AML-193 (cell line): Measurements from ENCODE around the gene CA10.

Experiments used
- DNase-seq, 2 experiments: peaks; one replicate each; lab custom pipeline; 2025; lab: John Stamatoyannopoulos, UW

Gene CA10

DNA sequence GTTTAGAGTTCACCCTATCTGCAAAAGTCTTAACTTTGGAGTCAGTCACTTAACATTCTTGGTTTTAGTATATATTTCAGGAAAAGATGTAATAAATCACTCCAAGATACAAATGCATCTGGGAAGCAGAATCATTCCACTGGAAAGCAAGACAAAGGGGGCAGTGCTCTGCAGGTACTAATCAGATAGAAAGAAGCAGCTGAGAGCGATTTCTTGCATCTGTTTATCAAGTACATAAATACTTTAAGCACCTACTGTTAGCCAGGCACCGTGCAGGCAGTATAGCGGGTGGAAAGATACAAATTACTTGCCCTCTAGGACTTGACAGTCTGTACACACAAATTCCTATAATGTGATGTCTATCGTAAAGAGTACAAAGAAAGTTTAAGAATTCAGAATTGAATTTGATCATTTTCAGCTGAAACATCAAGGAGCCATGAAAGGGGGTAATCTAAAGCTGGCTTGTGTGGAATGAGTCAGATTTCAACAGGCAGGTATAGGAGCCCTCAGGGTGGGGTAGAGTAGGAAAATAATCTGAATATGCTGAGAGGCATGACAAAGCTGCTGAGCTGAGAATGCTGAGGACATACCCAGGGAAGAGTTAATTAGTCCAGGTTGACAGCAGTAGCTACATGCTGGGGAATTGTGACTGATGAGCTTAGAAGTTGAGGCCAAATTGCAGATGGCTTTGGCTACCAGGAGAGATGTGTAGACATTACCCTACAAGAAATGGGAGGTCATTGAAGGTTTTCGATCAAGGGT, 110.2 kb downstream of the CA10 start:
- no peak for DNase-seq

DNA sequence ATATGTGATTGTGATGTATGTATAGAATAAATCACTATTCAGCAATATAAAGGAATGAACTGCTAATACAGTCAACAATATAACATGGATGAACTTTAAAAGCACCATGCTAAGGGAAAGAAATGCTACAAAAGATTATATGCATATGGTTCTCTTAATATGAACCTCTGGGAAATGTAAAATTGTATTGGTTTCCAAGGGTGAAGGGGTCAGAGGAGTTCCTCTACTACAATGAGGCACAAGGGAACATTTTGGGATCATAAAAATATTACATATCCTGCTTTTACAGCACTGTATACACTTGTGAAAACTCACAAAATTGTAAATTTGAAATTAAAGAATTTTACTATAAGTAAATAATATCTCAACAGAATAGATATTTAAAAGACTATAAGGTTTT, 111.4 kb downstream of the CA10 start:
- DNase-seq = no peak

DNA sequence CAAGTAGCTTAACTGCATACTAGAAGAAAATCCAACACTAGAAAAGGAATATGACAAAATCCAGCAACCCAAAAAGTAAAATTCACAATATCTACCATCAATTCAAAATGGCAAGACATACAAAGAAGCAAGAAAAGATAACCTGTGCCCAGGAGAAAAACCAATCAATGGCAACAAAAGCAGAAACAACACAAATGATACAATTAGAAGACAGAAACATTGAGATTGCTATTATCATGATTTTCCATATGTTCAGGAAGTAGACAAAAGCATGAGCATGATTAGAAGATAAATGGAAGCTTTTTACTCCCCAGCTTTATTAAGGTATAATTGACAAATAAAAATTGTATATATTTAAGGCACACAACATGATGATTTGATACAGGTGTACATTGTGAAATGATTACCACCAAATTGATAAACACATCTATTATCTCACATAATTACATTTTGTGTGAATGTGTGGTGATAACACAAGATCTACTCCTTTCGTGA, 117.3 kb downstream of the CA10 start:
- DNase-seq = no peak

DNA sequence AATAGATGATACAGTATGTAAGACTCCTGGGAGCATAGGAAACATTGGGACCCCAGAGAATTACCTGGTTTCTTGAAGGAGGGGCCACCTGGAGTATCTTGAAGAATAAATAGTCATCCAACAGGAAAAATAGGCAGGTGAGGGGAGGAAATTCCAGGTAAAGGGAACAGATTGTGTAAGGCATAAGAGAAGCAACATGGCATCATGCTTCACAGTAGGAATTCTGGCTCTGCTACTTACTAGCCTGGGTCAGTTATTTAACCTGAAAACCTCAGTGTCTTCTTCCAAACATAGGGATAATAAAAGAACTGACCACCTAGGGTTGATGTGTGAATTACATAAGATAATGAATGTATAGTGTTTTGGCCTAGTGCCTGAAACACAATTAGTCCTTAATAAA, 122.1 kb downstream of the CA10 start:
- no peak for DNase-seq

DNA sequence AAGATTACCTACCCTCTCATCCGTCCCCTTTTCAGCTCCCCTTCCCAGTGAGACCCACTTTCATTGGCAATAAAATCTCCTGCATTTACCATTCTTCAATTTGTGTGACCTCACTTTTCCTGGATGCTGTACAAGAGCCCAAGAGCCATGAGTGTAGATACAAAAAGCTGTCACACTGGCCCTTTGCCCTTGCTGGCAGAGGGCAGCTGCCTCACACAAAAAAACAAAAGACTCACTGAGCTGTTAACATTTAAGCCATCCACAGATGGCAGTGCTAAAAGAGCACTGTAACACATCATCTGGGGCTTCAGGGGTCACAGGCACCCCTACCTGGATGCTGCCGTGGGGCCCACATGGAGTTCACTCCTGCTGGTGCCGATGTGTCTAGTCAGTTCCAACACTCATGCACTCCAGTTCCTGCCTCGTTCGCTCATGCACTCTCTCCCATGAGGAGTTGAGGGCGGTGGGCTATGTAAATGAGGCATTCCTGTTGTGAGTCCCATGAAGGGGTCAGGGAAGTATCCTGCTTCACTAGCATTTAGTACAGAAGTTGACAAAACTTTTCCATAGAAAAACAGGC, 123.1 kb downstream of the CA10 start:
- DNase-seq = no peak

DNA sequence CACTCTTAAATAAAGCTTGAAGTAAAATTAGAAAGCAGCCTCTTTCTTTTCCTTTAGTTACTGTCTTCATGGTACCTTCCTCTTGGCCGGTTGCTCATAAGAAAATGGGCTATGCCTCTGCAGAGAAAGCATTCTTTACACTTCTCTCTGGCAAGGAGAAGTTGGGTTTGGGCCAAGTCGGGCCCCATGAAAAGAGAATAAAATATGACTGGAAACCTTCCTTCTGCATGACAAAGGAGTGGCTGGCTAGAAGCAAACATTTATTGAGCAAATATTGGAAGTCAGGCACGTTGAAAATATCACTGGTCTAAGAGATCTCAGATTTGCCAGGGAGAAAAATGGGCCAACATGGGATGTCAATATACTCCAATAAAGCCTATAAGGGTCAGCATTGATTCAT, 126.1 kb downstream of the CA10 start:
- DNase-seq = no peak

DNA sequence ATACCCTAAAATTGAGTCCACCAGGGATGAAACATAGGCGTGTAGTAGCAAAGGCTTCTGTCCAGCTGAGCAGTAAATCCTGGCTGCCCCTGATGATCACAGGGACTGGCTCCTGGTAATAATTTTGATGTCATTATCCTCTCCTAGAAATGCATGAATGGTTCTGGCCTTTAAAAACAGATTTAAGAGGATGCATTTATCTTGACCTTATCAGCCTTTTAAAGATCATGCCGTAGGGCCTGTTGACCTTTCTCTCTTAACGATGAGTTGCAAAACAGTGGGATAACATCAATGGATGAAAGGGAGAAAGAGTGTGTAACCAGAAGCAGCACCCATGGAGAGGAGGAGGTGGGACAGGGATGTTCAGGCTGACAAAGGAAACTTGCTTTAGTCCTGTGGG, 128.5 kb downstream of the CA10 start:
- DNase-seq = no peak

DNA sequence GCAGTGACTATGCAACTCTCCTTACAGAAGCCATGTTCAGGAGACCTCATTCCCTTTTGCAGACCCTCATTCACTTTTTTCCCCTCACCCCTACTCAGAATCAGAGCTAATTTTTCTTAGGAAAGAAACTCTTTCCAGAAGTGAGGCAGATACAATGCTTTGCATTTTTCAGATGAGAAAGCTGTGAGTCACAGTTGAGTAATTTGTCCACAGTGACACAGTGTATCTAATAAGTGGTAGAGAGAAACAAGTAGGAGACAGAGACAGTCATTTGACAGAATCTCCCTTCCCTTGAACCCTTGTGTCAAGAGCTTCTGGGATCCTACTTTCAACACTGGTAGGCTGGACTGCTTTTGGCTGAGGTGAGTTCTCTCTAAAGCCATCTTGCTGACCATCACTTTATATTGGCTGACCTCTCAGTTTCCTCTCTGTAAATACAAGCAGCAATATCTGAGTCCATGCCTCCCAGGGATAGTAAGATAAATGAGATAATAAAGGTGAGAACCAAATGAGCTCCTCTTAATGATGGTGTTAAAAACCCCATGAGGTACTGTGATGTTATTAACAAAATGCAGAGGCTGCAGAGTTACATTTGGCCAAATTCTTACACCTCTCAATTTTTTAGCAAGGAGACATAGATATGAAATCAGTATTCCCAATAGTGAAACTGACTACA, 130.8 kb downstream of the CA10 start:
- no peak for DNase-seq

DNA sequence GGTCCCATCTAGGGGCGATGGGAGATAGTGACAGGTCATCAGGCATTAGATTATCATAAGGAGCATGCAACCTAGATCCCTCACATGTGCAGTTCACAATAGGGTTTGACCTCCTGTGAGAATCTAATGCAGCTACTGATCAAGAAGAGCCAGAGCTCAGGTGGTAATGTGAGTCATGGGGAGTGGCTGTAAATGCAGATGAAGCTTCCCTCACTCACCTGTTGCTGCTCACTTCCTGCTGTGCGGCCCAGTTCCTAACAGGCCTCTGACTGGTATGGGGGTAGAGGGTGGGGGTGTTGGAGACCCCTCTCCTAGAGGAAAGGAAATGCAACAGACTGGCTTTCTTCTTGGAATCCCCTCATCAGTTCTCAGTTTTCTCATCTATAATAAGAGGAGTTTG, 131.4 kb downstream of the CA10 start:
- DNase-seq = no peak

DNA sequence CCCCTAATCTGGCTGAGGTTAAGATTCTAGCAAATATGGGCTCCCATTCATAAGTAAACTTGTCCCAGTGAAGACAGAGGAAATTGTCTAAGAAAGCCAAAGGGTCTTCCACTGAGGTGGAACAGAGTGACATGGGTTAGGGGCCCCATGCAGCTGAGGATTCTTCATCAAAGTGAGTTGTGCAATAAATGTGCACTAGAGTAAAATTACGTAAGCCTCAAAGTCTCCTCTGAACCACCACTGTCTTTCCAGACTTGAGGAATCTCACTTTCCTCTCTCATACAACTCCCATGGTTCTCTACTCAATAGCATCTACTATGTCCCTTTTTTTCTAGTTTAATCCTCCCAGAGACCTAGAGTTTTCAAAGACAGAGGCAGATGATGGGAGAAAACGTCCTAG, 132.4 kb downstream of the CA10 start:
- DNase-seq = no peak

DNA sequence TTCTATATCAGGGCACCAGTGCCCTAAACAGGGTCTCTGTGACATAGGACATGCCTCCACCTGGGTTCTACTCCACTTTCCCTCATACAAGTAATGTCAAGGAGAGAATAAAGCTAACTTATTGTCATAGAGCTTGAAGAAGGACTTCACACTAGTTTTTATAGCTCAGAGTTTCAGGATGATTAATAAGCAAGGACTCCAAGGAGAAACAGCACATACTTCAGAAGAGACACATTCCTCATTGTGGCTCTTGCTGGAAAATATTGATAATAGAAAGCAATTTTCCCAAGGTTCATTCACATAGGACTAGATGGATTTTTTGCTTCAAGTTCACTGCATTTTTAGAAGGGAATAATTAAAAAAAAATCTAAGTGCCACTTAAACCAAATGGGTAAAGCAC, 133.3 kb downstream of the CA10 start:
- no peak for DNase-seq

DNA sequence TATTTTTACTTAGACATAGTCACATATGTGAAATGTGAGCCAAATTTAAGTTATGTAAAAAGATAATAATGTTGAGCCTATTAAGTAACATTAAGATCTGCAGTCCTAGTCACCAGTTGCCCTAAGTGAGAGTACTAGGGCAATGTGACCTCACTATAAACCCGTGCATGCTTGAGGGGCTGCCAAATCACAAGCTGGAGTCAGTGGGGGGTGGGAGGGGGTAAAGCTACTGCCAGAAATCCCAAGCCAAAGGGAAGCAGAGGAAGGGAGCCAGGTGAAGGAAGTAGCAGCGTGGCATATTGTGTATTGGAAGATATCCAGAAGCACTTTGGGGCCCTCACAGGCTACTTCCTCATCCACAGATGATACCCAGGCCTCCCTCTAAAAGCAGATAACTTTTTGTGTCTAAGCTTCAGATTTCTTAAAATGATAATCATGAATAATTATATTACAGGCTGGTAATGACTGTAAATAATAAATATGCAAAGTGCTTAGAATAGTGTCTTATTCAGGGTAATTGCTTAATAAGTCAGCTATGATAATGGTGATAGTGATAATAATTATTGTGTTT, 134.1 kb downstream of the CA10 start:
- no peak for DNase-seq

DNA sequence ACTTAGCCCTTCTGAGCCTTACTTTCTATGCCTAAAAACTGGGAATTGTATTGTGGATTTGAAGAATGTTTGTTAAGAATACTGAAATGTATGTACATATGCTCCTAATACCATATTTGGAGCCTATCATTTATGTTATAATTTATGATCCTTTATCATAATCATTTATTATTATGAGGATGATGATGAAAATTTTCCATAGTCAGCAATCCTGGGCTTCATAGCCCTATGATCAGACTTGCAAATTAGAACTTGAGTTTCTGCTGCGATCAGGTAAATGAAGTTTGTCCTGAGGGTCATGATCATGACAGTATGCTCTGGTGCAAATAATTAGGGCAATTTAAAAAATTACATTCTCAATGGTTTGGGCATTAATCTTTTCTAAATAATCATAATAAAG, 147.4 kb downstream of the CA10 start:
- DNase-seq = no peak

DNA sequence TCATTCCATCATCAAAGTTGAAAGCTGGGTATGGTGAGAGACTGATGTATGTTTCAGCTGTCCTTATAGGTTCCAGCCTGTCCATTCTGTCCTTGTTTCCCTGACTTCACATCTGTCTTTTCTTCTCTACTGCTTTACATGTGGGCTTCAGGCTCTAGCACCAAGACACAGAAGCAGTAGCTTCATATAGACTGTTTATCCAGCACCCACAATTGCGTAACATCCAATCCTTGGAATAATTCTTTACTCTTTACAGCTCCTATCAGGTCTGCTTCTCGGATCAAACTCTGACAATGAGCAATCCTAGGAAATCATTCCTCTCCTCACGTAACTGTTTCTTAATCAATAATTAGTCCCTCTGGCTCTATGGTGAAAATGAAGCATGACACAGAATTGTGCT, 158.9 kb downstream of the CA10 start:
- no peak for DNase-seq

DNA sequence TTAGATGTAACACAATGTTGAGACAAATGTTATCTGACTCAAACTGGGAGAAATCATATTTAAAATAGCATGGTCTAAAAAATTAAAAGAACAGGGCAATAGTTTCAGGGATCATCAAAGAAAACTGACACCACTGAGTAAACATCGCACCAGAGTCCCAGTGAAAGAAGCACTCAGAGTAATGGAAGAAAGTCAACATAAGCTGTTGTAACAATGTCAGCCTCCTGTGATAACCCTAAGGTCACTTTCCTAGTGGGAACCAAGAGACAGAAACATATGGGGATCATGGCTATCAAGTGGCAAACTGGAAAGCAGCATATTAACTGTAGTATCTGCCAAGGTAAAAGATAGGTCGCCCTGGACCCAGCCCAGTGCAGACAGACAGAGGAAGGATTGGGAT, 160.8 kb downstream of the CA10 start:
- no peak for DNase-seq

DNA sequence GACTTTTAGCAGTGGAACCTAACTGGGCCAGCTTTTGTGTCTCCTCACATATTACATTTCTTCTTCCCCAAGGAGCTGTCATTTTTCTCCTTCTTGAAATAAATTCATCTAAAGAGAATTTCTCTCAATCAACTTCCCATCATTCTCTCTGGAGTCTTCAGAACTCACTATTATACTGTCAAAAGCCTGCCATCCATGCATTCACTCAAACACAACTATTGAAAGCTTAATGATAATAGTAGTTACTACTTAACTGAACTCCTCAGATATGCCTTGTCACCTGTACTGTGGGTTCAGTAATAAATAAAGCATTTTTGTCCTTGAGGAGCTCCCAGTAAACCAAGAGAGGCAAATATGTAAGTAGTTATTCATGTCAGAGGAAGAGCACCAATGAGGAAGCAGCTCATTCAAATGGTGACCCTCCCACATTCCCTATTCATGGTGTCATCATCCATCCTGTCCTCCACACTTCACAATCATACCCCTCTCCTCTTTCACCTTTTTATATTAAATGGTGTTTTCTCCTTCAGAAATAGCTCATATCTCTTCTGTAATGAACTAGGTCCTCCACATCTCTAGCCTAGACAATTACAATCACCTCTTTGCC, 162.6 kb downstream of the CA10 start:
- no peak for DNase-seq

DNA sequence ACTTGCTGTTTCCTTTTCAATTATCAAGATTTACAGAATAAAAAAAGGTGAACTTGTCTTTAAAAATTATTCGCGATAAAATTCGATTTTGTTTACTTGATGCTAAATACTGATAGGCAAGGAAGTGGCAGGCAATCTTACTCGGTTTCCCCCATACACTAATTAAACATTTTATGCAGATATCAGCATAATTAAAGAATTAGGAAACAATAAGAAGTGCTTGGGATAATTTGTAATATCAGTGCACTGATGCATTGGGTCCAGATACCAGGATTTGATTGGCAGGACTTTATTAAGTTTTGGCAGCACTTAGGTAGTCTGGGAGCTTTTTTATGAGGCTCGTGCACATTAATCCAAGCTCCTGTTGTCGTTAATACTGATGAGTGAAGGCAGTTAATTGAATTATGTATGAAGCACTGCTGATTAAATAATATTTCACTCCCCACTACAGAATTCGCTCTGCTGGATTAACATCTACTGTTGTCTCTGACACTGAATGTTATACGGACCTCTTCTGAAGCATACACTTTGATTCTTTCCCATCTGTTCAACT, 165.6 kb downstream of the CA10 start:
- no peak for DNase-seq

DNA sequence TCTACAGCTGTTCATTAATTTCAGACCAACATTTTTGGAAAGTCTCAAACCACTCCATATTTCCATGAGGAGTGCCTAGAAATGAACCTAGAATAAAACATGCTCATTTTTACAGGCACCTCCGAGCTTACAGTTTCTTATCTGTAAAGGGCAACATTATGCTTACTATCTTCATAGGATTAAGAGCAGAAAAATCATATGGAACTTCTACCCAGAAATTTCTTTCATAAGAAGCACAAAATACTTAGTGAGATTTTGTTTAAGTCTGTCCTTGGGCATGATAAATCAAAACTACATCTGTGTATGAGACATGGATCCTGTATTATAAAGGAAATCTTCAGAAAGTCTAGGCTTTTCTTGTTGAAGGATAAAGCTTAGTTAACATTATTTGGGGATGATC, 187.4 kb downstream of the CA10 start:
- no peak for DNase-seq

DNA sequence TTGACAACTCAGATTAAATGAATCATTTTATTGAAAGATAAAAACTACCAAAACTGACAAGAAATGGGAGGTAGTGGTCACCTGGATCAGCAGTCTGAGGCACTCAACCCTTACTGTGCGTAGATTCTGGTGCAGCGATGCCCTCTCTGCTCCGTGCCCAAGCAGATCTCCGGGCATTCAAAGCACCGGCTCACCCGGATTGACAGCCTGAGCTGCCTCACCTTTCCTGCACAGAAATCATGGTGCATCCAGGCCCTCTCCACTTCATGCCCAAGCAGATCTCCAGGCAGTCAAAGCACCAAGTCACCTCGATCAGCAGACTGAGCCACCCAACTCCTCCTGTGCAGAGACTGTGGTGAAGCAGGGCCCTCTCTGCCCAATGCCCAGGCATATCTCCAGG, 196.8 kb downstream of the CA10 start:
- DNase-seq = no peak

DNA sequence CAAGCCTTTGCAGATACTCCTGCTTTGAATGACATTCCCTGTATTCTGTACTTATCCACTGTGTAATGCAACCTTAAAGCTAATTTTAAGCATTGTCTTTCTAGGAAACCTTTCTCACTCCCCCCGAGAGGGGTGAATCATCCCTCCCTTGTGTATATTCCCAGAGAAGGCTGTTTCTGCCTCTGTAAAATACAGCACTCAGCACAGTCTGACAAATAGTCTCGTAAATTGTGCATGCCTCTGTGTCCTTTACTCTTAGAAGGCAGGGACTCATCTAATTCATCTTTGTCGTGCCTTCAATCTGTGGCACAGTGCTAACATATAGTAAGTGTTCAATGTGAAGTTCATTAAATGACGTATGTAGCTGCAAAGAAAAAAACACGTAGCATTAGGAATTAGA, 200.7 kb downstream of the CA10 start:
- no peak for DNase-seq

DNA sequence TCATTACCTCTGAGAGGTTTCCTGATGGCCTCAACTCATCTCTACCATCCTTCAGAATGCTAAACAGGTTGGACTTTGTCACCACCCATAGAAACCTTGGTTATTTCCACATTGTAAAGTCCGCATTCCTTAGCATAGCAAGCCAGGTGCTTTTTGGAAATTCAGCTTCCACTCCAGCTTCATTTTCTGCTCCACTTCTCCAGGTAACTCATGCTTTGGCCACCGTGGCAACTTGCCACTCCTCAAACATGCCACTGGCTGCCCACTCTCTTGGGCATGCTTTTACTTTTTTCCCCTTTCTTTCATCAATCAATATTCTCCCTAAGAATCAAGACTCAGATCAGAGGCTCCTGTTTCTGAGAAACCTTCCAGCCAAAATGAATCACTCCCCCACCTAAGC, 203.3 kb downstream of the CA10 start:
- no peak for DNase-seq

DNA sequence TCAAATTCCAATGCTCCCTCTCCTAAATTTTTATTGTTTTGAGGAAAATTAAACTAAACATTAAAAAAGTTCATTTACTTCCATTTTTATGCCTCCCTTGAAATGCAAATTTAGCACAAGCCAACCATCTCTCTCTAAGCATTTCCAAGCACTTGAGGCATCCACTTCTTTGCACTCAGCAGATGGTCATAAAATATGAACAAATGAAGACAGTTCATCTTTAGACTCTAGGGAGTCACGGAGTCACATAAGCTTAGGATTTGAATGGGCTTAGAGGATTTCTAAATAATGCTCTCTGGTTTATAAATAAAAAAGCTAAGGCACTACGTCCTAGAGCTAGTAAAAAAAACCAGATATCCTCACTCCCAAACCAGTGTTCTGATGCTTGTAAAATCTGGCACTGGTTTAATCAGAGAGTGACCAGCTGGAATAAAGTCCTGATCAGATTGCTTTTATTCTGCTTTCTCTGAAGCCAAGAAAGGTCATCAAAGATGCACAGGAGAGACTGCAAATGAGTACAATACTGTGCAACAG, 204.2 kb downstream of the CA10 start:
- DNase-seq = no peak
